HUDEP-2 (cell line): ENCODE results near the gene PLA1A.
"Not testable (repeated sequence)": the region's sequence is repeated elsewhere in the genome, so short reads cannot be mapped to it uniquely, and the experiment has no call there.

Experiments used
- DNase-seq, 76 experiments: peaks; one replicate each; lab custom pipeline; 2025; ENCODE audit not compliant: unreplicated experiment in 76 of 76; lab: John Stamatoyannopoulos, UW

Gene PLA1A, protein sequence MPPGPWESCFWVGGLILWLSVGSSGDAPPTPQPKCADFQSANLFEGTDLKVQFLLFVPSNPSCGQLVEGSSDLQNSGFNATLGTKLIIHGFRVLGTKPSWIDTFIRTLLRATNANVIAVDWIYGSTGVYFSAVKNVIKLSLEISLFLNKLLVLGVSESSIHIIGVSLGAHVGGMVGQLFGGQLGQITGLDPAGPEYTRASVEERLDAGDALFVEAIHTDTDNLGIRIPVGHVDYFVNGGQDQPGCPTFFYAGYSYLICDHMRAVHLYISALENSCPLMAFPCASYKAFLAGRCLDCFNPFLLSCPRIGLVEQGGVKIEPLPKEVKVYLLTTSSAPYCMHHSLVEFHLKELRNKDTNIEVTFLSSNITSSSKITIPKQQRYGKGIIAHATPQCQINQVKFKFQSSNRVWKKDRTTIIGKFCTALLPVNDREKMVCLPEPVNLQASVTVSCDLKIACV

DNA sequence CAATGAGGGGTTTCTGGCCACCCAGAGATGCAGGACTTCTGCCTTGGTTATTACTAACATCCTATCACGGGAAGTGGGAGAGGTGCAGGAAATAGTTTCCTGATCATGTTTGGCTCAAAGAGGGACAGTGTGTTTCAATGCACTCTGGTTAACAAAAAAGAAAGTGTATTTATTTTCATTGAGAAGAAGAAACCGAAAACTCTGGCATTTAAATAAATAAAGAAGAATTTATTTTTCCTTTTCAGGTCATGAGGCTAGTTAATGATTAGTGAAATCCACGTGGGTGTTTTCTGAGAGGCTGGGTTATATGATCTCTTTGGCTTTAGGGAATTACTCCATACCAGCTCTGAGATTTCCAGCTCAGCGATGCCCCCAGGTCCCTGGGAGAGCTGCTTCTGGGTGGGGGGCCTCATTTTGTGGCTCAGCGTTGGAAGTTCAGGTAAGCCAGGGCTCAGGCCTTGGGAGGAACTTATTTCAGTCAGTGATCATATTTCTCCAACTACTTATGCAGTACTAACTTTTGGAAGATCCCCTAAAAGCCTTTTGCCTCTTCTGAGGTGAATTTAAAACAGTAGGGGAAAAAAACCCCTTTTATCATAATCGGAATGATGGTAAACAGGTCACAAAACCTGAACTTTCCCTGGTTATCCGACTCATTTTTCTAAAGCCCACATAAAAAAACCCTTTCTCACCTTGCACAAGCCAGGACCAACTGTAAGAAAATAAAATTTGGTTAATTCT, at the start of gene PLA1A:
Gene PLA1A (plus strand): TSS at position 338 of the 741 bp plus-strand sequence. CDS start 29 bp downstream, at position 367.
- no peak for DNase-seq

- no peak for DNase-seq
Observed at GRCh38 chr3:119548341-119548740, 49.3 kb upstream of the PLA1A start.

DNA sequence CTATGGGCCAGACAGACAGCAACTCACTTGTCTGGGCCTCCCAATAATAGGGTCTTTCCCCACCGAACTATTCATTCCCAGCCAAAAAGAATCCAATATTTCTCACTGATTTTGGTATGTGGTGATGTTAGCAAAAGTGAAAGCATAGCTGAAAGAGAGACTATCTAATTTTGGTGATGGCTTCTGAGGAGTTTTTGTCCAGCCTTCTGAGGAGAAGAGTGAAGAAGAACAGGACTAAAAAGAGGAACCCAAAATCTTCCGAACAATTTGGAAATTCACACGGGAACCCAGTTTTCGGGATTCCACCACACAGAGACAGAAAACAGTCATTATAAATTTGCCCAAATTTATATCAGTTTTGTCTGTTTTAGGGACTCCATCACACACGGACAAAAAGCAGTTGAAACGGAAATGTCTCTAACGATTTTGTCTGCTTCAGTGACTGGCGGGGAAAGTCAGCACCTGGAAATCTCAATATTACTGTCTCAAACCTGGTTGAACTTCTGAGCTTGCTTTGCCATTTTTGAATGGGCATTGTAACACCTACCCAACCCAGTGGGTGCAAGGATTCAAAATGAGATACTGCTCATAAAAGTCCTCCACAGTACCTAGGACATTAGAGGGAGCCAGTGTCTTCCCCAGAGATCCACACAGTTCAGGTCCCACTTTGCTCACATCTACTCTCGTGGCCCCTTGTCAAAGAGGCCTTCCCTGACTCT, 47.3 kb upstream of the PLA1A start:
- no peak for DNase-seq

DNA sequence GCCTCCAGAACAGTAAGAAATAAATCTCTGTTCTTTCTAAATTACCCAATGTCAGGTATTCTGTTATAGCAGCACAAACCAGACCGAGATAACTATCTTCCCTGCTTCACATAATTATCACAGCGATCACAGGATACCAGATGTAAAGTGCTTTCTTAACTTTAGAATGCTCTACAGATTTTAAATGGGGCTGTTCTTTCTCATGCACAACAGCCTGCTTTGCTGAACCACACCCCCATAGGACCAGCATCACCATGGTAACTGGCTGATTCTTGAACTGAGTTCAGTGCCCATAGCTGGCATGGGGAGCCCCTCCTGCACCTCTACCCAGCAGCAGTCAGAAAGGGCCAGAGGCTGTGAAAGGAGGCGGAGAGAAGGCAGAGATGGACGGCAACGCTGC, 46.1 kb upstream of the PLA1A start:
- no peak for DNase-seq

DNA sequence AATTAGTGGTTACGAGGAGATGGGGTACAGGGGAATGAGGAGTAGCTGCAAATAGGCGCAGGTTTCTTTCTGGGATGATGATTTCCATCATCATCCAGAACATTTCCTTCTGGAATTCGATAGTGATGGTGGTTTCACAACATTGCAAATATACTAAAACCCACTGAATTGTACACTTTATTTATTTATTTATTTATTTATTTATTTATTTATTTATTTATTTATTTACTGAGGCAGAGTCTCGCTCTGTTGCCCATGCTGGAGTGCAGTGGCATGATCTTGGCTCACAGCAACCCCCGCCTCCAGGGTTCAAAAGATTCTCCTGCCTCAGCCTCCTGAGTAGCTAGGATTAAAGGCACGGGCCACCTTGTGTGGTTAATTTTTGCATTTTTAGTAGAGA, 44.8 kb upstream of the PLA1A start:
- DNase-seq, result not testable (repeated sequence)

DNA sequence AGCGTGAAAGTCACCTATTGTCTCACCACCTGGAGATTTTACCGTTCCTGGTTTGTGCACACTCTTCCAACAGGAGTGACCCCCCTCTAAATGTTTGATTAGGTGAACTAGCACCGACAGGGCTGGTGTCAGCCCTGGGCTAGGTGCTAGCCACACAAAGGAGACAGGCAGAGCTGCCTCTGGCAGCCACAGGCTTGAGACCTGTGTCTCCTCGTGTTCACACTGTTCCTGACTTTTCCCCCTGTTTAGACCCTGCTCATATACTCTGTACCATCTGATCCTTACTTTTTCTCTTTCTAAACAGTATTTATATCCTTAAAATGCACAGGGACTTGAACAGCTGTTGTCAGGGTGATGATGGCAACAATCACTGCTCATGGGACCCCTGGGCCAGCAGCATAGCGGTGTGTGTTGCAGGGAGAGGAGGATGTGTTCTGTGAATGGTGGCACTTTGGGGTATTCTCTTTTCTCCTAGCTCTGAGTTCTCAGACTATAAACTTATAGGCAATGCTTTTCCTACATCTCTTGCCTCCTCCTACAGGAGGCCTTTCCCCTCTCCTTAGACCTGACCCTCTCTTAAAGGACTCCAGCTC, 43.8 kb upstream of the PLA1A start:
- no peak for DNase-seq

DNA sequence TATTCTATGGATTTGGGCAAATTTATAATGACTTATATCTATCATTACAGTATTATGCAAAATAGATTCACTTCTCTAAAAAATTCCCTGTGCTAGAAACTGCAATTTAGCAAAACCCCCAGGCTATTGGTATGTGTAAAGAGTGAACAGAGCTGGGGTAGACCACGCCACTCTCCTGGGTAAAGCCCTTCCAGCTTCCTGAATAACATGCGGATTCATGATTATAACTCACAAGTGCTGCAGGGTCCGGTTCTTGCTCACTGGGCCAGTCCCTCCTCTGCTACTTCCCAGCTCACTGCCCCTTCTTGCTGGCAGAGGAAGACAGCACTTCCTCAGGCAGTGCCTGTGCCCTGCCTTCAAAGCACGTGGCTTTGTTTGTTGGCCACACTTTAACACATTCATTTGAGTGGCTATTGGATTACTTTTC, 42.4 kb upstream of the PLA1A start:
- no peak for DNase-seq

- DNase-seq, result no peak
Observed at GRCh38 chr3:119555929-119556328, 41.8 kb upstream of the PLA1A start.

DNA sequence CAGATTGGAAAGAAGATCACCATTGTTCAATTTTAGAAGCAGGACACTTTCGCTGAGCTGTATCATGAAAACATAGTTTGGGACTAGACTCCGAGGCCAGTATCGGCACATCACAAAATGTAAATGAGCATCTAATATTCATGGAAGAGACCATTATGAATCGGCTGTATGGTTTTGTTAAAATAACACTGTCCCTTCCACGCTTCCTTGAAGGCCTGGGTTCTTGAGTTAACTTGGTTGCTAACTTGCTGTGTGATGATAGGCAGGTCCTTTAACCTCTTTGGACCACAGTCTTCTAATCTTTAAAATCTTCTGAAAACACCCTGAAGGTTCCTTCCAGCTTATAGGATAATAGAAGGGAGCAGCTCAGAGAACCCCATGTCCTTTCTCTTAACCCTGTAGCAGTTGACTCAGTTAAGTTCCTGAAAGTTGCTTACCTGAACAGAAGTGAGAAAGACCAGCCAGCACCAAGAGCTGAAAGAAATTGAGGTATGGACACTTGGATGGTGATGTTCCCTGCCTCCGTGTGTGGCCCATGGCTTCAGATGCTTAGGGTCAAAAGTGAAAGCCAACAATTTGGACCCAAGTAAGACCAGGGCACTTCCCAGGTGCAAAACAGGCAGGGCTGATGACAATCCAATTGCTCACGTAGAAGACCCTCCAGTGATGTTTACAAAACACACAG, 40.4 kb upstream of the PLA1A start:
- no peak for DNase-seq

- DNase-seq, result peak in 6 of 76 experiments; percentile 3 to 24 (median 10)
Observed at GRCh38 chr3:119557877-119558269, 39.8 kb upstream of the PLA1A start.

GRCh38 chr3:119558626-119559317, 38.9 kb upstream of the PLA1A start:
- DNase-seq, result no peak

DNA sequence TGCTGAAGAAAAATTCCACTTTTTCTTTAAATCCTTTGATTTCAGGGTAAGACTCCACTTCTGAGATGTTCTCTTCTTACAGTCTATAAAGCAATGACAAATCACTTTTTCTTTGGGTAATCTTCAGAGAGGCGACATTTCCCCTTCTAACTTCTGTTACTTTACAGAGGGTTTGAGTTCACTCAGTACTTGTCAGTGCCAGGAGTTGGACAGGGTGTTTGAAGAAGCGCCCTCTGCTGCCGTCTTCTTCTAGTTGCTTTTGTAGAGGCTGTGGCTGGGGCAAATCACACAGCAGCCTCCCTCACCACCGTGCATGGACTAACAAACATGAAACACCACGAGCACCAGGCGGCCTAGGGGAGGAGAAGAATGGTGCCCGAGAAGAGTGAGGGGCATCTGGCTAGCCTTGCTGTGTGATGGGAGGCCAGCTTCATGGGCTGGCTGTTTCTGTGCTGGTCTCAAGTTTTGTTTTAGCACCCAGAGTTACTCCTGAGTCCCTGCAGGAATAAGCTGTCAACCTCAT, 38.2 kb upstream of the PLA1A start, which contains the start of gene CD80:
Gene CD80 (minus strand): TSS at position 174 of the 523 bp plus-strand sequence. CDS start 1,886 bp downstream, outside the sequence.
- DNase-seq, result peak in 57 of 76 experiments; percentile 2 to 69 (median 32)

DNA sequence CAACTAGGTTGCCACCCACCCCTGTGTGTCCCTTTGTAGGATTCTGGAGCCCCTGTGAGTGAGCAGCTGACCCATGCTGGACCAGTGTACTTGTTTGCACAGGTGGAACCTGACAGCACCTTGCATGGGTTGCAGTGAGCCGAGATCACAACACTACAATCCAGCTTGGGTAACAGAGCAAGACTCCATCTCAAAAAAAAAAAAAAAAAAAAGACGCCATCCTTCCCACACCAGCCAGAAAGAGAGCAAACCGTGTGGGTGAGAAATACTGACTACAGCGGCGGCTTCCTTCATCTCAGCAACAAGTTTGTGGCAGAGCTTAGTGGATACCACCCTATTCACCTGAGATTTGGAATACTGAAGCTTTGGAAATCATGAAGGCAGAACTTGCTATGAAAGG, 37.5 kb upstream of the PLA1A start:
- DNase-seq, result no peak

DNA sequence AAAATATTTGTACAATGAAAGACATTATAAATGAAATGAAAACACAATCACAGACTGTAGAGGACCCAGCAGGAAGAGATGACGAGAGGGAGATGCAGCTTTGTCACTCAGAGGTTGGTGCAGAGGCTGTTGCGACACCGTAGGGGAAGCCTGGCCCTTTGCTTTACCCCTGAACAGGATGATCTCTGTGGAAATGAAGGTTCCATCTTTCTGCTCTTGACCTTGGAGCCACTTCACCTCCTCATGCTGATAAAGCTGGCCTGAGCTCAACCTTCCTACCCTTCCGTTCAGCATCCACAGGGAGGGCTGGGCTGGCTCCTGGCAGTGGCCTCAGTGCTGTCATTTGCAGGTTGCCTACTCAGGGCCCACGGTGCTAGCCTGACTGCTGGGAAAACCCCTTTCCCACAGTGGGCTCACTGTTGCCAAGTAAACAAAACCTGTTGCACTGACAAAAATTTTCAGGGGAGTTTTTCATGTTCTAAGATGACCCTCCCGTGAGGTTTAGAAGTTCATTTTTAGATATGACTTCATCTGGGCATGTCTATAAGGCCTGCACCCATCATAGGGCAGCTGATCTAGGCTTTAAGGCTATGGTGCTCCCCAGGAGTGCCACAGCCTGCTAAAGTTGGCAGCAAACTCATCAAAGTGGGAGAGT, 35.3 kb upstream of the PLA1A start:
- DNase-seq, result no peak

GRCh38 chr3:119563334-119563733, 34.4 kb upstream of the PLA1A start:
- DNase-seq, result not testable (repeated sequence)

DNA sequence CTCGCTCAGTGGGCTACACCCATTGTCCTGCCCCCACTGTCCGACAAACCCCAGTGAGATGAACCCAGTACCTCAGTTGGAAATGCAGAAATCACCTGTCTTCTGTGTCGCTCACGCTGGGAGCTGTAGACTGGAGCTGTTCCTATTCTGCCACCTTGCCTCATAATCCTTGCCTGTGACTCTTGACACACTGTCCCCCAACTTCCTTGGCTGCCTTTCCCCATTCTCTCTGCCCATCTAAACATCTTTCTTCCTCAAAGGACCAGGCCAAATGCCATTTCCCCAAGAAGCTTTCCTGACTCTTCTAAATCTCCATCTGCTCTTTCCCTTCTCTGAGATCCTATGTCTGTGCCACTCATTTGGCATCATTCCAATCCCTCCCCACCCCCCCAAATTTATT, 28.5 kb upstream of the PLA1A start:
- no peak for DNase-seq

- DNase-seq, result no peak
Observed at GRCh38 chr3:119570229-119570628, 27.5 kb upstream of the PLA1A start.

DNA sequence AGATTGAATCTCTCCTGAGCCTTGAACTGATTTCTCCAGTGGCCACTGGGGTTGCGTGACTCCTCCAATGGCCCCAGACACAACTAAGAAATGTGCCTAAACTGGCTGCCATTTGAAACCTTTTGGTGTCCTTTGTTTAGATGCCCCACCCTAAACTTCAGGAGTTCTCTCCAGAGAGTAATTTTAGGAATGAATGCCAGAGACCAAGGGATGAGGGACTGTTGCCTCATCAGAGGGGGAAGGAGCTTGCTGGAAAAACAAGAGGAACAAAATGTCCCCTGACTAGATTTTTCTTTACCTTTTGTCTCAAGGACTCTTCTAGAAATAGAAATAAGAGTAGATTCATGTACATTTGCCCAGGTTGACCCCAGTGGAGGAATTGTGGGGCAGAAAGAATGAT, 26.5 kb upstream of the PLA1A start:
- DNase-seq, result no peak

- no peak for DNase-seq
Observed at GRCh38 chr3:119571688-119572087, 26.0 kb upstream of the PLA1A start.
